Esophagus squamous epithelium (tissue), 4 donors: ENCODE measurements around the gene CARMIL1.

Experiments used
- POLR2A ChIP-seq, 4 donors: fragments of 450-650 bp; IDR thresholded peaks; one replicate each; pipeline ENCODE4 v1.6.1; 2017; ENCODE audit warnings: antibody characterized with exemption in 4 of 4, mild to moderate bottlenecking in 4 of 4, moderate library complexity in 3 of 4
- TF ChIP-seq, protein P1 (sequence below), 6 experiments: fragments of 450-650 bp in 4 of 6; fragments of 200-600 bp in 2 of 6; sonication (generic) in 2 of 6; IDR thresholded peaks; one replicate each; pipeline ENCODE4 v1.5.1; 2016 to 2019; ENCODE audit warnings: antibody characterized with exemption in 6 of 6, mild to moderate bottlenecking in 4 of 6, moderate library complexity in 4 of 6

- TF ChIP-seq, protein P1, sequence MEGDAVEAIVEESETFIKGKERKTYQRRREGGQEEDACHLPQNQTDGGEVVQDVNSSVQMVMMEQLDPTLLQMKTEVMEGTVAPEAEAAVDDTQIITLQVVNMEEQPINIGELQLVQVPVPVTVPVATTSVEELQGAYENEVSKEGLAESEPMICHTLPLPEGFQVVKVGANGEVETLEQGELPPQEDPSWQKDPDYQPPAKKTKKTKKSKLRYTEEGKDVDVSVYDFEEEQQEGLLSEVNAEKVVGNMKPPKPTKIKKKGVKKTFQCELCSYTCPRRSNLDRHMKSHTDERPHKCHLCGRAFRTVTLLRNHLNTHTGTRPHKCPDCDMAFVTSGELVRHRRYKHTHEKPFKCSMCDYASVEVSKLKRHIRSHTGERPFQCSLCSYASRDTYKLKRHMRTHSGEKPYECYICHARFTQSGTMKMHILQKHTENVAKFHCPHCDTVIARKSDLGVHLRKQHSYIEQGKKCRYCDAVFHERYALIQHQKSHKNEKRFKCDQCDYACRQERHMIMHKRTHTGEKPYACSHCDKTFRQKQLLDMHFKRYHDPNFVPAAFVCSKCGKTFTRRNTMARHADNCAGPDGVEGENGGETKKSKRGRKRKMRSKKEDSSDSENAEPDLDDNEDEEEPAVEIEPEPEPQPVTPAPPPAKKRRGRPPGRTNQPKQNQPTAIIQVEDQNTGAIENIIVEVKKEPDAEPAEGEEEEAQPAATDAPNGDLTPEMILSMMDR (IDR thresholded peaks at IDR 0.05) = no peak
- TF ChIP-seq POLR2A (IDR thresholded peaks at IDR 0.05) = no peak
Observed at GRCh38 chr6:25449774-25450173, 170.6 kb downstream of the CARMIL1 start.
